SU-DHL-6 (cell line): Measurements from ENCODE around the gene LRRC43.
"Not testable (repeated sequence)": the region's sequence is repeated elsewhere in the genome, so short reads cannot be mapped to it uniquely, and the experiment has no call there.

Experiments
- CTCF ChIP-seq: fragments of 200-600 bp; sonication (generic); IDR thresholded peaks from one replicate; pipeline ENCODE4 v1.5.1; 2017; ENCODE audit warnings: antibody characterized with exemption, mild to moderate bottlenecking, low read length, moderate library complexity; ENCODE audit not compliant: insufficient read depth, poor library complexity, severe bottlenecking
- EZH2phosphoT487 ChIP-seq: fragments of 200-600 bp; sonication (generic), shearing (Covaris generic); conservative IDR thresholded peaks from 2 replicates; pipeline ENCODE4 v1.6.1; 2018; ENCODE audit warnings: mild to moderate bottlenecking, antibody characterized with exemption, low read length, moderate library complexity, mixed read lengths

GRCh38 chr12:122176473-122176872, 6.5 kb upstream of the LRRC43 start:
- not testable (repeated sequence) for TF ChIP-seq CTCF, EZH2phosphoT487
